GM19023 (cell line): ENCODE results near the gene LCE5A.
"Not testable (repeated sequence)": the region's sequence is repeated elsewhere in the genome, so short reads cannot be mapped to it uniquely, and the experiment has no call there.

Experiments used
- ATAC-seq: cut with Tn5 transposase; IDR thresholded peaks from one replicate; pipeline ENCODE4 v1.9.1; 2021; ENCODE audit warnings: mild to moderate bottlenecking, moderate library complexity; ENCODE audit not compliant: unreplicated experiment

LCE5A gene

DNA sequence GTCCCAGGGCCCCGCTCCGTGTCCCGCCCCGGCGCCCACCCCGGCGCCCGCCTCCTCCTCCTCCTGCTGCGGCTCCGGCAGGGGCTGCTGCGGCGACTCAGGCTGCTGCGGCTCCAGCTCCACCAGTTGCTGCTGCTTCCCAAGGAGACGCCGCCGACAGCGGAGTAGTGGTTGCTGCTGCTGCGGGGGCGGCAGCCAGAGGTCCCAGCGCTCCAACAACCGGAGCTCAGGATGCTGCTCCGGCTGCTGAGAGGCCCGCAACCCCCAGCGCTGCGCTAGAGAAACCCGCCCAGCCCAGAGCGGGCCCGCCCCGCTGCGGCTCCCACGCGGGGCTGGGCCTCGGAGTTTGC is 4.8 kb downstream of the LCE5A start:
- no peak for ATAC-seq

DNA sequence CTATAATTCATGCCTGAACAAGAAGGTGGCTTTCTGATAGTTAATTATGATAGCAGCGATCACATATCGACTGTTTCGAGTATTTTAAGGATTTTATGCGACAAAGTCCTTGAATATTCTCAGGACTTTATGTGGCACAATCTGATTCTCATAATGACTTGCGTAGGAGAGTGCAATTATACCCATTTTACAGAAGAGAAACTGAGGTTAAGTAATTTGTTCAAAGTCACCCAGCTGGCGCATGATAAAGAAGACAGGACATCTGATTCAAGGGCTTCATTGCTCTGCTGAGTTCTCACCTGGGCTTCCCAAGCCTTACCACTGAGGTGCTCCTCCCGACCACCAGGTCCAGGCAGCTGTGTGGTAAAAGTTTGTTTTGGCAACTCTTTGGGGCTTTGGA is 5.5 kb downstream of the LCE5A start:
- no peak for ATAC-seq

DNA sequence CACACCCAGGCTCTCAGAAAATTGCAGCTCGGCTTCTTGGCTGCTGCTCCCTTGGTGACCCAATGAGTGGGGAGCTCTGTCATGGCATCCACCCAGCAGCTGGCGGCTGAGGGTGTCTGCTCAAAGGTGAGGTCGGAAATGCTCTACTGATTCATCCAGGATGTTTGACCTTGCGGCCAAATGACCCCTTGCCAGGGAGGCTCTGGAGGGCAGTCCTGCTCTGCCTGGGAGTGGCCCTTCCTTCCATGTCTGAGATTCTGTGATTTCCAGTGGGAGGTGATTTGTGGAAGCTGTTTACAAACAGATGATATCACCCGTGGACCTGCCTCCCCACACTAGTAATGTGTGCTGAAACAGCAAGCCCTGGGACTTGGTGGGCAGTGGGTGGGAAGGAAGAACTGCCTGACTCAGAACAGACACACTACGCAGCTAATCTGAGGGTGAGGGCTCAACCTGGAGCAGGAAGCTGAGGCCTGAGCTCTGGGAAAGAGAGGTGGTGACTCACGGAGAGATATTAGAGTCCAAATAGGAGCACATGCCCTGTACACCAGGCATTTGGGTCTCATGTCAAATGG is 6.7 kb downstream of the LCE5A start:
- ATAC-seq, result no peak

DNA sequence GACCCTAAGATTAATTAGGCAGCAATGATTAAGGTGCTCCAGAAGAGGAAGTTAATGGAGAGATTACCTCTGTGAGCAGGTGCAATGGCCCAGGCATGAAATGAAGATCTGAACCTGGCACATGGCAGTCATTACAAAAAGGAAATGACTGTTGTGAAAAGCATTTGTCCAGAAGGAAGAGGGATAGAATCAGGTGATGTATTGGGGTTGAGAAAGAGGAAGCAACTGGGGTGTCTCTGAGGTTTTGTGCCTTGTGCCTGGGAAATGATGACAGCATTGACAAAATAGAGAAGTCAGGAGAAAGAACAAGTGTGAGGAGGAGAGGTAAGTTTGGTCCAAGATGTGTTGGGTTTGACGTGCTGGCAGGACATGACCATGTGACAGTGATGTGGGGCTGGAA is 9.2 kb downstream of the LCE5A start:
- ATAC-seq, result no peak

DNA sequence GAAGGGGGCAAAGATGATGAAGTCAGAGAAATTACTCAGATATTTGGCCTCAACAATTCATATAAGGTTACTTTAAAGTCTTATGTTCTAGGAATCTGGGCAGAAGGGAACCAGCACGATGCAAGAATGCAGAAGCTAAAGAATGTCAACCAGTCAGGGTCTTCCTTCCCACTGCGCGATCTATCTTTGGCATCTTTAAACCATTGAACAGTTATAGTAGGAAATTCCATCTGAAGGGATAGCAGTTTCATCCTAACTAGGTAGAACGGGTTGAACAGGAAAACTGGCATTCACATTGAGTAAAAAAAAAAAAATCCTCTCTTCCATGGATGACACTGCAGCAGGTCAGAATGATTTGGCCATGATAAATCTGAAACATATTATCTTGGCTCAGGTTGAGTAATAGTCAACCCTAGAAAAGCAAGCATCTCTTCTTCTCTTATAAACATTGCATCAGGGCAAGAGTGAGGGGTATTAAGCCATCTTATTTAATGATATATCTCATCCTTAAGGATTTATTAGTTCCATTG is 10.0 kb downstream of the LCE5A start:
- ATAC-seq, result no peak

DNA sequence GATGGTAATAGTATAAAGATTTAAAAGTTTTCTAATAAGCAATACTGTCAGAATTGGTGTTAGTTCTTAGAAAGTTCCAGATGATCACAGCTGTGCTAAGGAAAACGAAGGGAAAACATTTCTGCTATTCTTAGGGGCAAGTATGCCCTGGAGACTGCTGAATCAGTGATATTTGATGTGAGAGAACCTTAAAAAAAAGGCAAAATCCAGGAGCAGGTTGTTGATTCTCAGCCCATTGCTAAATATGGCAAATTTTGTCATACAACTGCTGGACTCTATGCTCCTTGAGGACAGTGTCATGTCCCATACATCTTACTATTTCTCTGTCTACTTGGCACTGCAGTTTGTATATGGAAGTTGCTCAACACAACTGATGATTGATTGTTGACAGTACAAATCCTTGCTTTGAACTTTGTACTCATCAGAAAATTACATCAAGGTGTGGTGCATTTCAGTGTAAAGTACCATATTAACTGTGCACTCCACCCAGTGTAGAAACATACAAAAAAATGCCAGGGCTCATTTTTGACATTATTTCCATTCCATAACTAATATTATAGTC is 14.6 kb downstream of the LCE5A start:
- no peak for ATAC-seq

DNA sequence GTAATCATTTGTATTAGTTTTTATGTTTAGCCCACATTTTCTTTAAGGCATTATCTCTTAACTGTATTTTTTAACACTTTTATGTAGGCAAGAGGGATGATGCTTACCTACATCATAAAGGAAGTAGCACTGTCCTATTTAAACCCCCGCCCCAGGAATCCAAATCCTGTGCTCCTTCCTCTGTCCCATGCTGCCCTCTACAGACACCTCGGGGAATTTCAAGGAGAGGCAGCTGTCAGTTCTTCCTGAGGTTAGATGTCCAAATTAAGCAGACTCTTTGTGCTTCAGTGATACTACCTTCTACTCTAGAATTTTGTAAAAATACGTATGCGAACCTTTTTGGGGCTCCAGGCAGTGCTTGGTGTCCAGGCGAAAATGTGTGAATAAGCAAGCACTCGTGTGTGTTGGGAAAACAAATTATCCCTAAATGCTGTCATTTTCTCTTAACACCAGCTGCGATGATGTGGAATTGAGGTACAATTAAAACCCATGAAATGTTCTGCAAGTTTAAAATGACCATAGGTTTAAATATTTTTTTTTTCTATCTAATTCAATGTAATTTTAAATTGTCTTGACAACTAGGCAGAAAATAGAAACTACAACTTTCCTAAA is 22.8 kb downstream of the LCE5A start:
- no peak for ATAC-seq

DNA sequence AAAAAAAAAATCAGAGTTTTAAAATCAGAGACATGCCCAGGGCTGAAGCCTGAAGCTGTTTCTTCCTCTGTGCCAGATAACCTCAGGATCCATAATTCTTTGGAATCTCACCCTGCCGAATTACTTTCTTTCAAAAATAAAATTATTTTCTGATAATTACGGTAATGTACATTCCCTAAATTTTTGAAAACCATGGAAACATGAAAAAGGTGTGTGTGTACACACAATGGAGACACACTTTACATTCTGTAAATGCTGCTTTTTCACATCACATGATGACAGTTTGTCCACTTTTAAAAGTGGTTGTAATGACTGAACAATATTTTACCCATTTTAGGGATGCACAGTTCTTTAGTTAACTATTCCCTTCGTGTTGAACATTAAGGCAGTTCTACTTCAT is 25.2 kb downstream of the LCE5A start:
- no peak for ATAC-seq

DNA sequence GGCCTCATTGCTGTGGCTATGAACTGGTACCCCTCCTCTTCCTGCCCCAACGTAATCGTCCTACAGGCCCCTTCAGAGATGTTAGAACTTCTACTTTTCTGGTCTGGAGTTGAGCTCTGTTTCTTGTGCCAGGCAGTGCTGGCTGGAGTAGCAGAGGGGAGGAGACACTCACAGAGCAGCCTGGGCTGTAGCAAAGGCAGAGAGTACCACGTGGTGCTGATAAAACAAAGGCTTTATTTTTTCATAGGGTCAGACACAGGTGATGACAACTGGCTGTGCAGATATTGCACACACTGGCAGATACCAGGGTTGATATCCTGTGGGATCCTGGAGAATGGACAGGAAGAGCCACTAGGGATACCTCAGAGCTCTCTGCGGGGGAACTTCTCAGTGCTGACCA is 26.9 kb downstream of the LCE5A start:
- no peak for ATAC-seq

DNA sequence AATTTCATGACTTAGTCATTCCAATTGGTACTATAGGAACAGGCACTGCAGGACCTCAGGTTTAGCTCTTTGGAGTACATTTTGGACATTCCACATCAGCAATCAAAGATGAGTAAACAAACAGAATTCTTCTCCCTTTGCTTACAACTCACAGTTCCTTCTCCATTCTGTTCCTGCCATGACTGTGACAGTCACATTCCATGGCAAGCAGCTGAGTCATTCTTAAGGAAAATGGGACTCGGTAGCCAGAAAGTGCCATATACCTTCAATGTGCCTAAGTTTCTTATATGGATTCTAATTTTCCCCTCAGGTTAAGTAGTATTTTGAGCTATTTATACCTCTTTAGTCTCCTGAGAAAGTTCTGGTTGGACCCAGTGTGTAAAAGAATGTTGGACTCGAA is 29.3 kb downstream of the LCE5A start:
- ATAC-seq, result no peak

DNA sequence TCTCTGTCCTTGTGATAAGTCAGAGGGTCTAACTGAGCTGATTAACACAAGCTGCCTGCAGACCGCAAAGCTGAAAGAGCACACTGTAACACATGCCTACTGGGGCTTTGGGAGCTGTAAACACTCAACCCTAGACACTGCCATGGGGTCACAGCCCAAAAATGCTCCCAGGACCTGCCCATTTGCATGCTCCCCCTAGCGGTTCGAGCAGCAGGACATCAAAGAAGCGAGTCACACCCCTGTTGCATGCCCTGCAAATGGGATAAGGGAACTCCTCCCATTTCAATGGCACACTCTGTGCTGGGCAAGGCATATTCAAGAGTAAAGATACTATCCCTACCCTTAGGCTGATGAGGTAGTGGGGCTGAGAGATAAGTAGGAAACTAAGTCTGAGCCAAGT is 33.2 kb downstream of the LCE5A start:
- no peak for ATAC-seq

DNA sequence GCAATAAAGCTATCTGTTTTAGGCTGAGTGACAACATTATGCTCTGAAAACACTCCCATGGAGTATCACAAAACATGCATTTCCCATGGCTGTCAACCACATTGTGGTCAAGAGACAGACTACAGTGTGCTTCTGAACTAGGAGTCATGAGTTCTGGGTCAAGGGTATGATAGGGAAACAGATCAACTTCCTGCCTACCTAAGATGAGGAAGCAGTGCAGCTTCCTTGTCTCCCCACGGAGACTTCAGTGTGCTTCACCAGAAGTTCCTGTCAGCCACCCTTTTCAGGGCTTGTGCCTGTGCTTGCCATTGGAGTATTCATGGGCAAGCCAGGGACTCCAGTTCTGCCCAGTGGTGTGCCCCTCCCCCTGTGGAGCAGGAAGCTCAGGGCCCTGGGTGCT is 36.1 kb downstream of the LCE5A start:
- ATAC-seq, result no peak

DNA sequence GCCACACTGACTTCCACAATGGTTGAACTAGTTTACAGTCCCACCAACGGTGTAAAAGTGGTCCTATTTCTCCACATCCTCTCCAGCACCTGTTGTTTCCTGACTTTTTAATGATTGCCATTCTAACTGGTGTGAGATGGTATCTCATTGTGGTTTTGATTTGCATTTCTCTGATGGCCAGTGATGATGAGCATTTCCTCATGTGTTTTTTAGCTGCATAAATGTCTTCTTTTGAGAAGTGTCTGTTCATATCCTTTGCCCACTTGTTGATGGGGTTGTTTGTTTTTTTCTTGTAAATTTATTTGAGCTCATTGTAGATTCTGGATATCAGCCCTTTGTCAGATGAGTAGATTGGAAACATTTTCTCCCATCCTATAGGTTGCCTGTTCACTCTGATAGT is 37.8 kb downstream of the LCE5A start:
- not testable (repeated sequence) for ATAC-seq
